Measurements from ENCODE around the gene PLCG1.
A peak's percentile ranks its signal among the peaks of the same experiment; 100 is the strongest.
"Not testable (repeated sequence)": the region's sequence is repeated elsewhere in the genome, so short reads cannot be mapped to it uniquely, and the experiment has no call there.

The PLCG1 gene

GRCh38 chr20:41118159-41118558 is 19.2 kb upstream of the PLCG1 start:
- not testable (repeated sequence) for H3K4me1 Mint-ChIP-seq

GRCh38 chr20:41118632-41119031 is 18.7 kb upstream of the PLCG1 start:
- Mint-ChIP-seq H3K36me3 (peaks cover 100% of the 10 kb centered on the region), H3K4me3 (no peak overlapping the region), H3K9me3 (no peaks in the 10 kb centered on the region), H3K4me1 (no peaks in the 10 kb centered on the region), H3K27ac (no peak overlapping the region)
- no peak for ATAC-seq
- DNase-seq (ENCODE audit: low spot score in 2 of 2) = no peak

More at GRCh38 chr20:41118159-41118558, 19.2 kb upstream of the PLCG1 start:
- H3K9me3 Mint-ChIP-seq; H3K4me3 Mint-ChIP-seq; ATAC-seq; DNase-seq (ENCODE audit: low spot score in 2 of 2): not testable (repeated sequence)
- peak overlapping the region; percentile 8 for H3K27ac Mint-ChIP-seq
- peaks cover 100% of the 10 kb centered on the region for H3K36me3 Mint-ChIP-seq

- peak overlapping the region; percentile 39 for H3K27ac Mint-ChIP-seq
- DNase-seq (ENCODE audit: low spot score in 2 of 2) (no peak), ATAC-seq (no peak)
- no peak overlapping the region for H3K4me3 Mint-ChIP-seq
- no peaks in the 10 kb centered on the region for H3K4me1 Mint-ChIP-seq
- no peaks in the 10 kb centered on the region for H3K9me3 Mint-ChIP-seq
- peaks cover 100% of the 10 kb centered on the region for H3K36me3 Mint-ChIP-seq
Measured at GRCh38 chr20:41119614-41120561, 17.5 kb upstream of the PLCG1 start.

GRCh38 chr20:41121399-41121798 is 15.9 kb upstream of the PLCG1 start:
- no peaks in the 10 kb centered on the region for H3K9me3 Mint-ChIP-seq
- H3K36me3 Mint-ChIP-seq = peaks cover 100% of the 10 kb centered on the region
- no peaks in the 10 kb centered on the region for H3K4me1 Mint-ChIP-seq
- no peak for DNase-seq (ENCODE audit: low spot score in 2 of 2)
- peak overlapping the region; percentile 48 for H3K27ac Mint-ChIP-seq
- no peak overlapping the region for H3K4me3 Mint-ChIP-seq
- no peak for ATAC-seq

- Mint-ChIP-seq H3K4me1 (no peaks in the 10 kb centered on the region), H3K27ac (no peak overlapping the region), H3K9me3 (no peaks in the 10 kb centered on the region), H3K36me3 (peaks cover 86% of the 10 kb centered on the region), H3K4me3 (no peak overlapping the region)
- ATAC-seq (no peak), DNase-seq (ENCODE audit: low spot score in 2 of 2) (no peak)
Measured at GRCh38 chr20:41123631-41124030, 13.7 kb upstream of the PLCG1 start.

- Mint-ChIP-seq H3K9me3 (no peaks in the 10 kb centered on the region), H3K4me3 (no peak overlapping the region), H3K36me3 (peaks cover 76% of the 10 kb centered on the region), H3K4me1 (no peaks in the 10 kb centered on the region), H3K27ac (peak overlapping the region; percentile 13)
- ATAC-seq (no peak), DNase-seq (ENCODE audit: low spot score in 2 of 2) (no peak)
Measured at GRCh38 chr20:41124451-41125094, 12.8 kb upstream of the PLCG1 start.

GRCh38 chr20:41125530-41126457 is 11.5 kb upstream of the PLCG1 start:
- DNase-seq (ENCODE audit: low spot score in 2 of 2) (no peak), ATAC-seq (no peak)
- Mint-ChIP-seq H3K36me3 (peaks cover 64% of the 10 kb centered on the region), H3K4me3 (no peak overlapping the region), H3K9me3 (no peaks in the 10 kb centered on the region), H3K4me1 (no peaks in the 10 kb centered on the region), H3K27ac (peak overlapping the region; percentile 13)

- DNase-seq (ENCODE audit: low spot score in 2 of 2) (no peak), ATAC-seq (no peak)
Measured at GRCh38 chr20:41126719-41127118, 10.6 kb upstream of the PLCG1 start.

GRCh38 chr20:41128317-41128716 is 9.0 kb upstream of the PLCG1 start:
- not testable (repeated sequence) for H3K9me3 Mint-ChIP-seq; H3K4me1 Mint-ChIP-seq; H3K4me3 Mint-ChIP-seq; ATAC-seq; H3K27ac Mint-ChIP-seq; DNase-seq (ENCODE audit: low spot score in 2 of 2)
- H3K36me3 Mint-ChIP-seq = peaks cover 45% of the 10 kb centered on the region

More at GRCh38 chr20:41126719-41127118, 10.6 kb upstream of the PLCG1 start:
- Mint-ChIP-seq H3K4me1 (peaks cover 3% of the 10 kb centered on the region), H3K36me3 (peaks cover 55% of the 10 kb centered on the region), H3K9me3 (no peaks in the 10 kb centered on the region), H3K27ac (peak overlapping the region; percentile 13), H3K4me3 (no peak overlapping the region)

- H3K4me3 Mint-ChIP-seq = no peak overlapping the region
- no peak for DNase-seq (ENCODE audit: low spot score in 2 of 2)
- peak; percentile 51 for ATAC-seq
Measured at GRCh38 chr20:41131594-41132387, 5.6 kb upstream of the PLCG1 start.

GRCh38 chr20:41132388-41132775 is 5.0 kb upstream of the PLCG1 start:
- DNase-seq (ENCODE audit: low spot score in 2 of 2); H3K36me3 Mint-ChIP-seq; ATAC-seq; H3K27ac Mint-ChIP-seq; H3K9me3 Mint-ChIP-seq; H3K4me3 Mint-ChIP-seq: not testable (repeated sequence)
- peaks cover 42% of the 10 kb centered on the region for H3K4me1 Mint-ChIP-seq

More at GRCh38 chr20:41131594-41132387, 5.6 kb upstream of the PLCG1 start:
- H3K4me1 Mint-ChIP-seq = peaks cover 42% of the 10 kb centered on the region
- no peaks in the 10 kb centered on the region for H3K9me3 Mint-ChIP-seq
- H3K36me3 Mint-ChIP-seq = peaks cover 10% of the 10 kb centered on the region
- H3K27ac Mint-ChIP-seq = peak overlapping the region; percentile 41

- H3K4me3 Mint-ChIP-seq = no peak overlapping the region
- ATAC-seq (peak; percentile 22), DNase-seq (ENCODE audit: low spot score in 2 of 2) (no peak)
- H3K4me1 Mint-ChIP-seq = peaks cover 47% of the 10 kb centered on the region
- peak overlapping the region; percentile 32 for H3K27ac Mint-ChIP-seq
- peaks cover 15% of the 10 kb centered on the region for H3K36me3 Mint-ChIP-seq
- no peaks in the 10 kb centered on the region for H3K9me3 Mint-ChIP-seq
Measured at GRCh38 chr20:41133709-41134361, 3.5 kb upstream of the PLCG1 start.

GRCh38 chr20:41134362-41135186 is 2.8 kb upstream of the PLCG1 start:
- H3K4me1 Mint-ChIP-seq = peaks cover 54% of the 10 kb centered on the region
- ATAC-seq (no peak), DNase-seq (ENCODE audit: low spot score in 2 of 2) (no peak)
- no peak overlapping the region for H3K4me3 Mint-ChIP-seq
- no peaks in the 10 kb centered on the region for H3K9me3 Mint-ChIP-seq
- H3K36me3 Mint-ChIP-seq = peaks cover 20% of the 10 kb centered on the region
- H3K27ac Mint-ChIP-seq = peak overlapping the region; percentile 8

Measured in stimulated activated effector memory CD8-positive, alpha-beta T cell treated with anti-CD3 and anti-CD28 coated beads, Interleukin-12 subunit alpha, Interleukin-12 subunit beta, amount 100 ng/mL, for 72 hours (primary cell).